IPS-20b (cell line): ENCODE results near the gene TGFBI.

ENCODE experiments used
- H3K27ac ChIP-seq: one replicate; pipeline ENCODE4 v1.5.1; 2013; ENCODE audit warnings: low read length
- H3K27me3 ChIP-seq: 2 replicates; pipeline ENCODE4 v1.6.1; 2013; ENCODE audit warnings: mild to moderate bottlenecking, low read length, inconsistent platforms; ENCODE audit not compliant: insufficient read depth
- H3K36me3 ChIP-seq: 2 replicates; pipeline ENCODE4 v1.6.1; 2013; ENCODE audit warnings: low read depth, mild to moderate bottlenecking, inconsistent platforms, low read length, moderate library complexity; ENCODE audit not compliant: insufficient read depth
- H3K4me1 ChIP-seq: 2 replicates; pipeline ENCODE4 v1.6.1; 2013; ENCODE audit warnings: mild to moderate bottlenecking, control low read depth, inconsistent platforms, low read length, moderate library complexity; ENCODE audit not compliant: insufficient read depth
- H3K4me3 ChIP-seq: 2 replicates; pipeline ENCODE4 v1.5.1; 2013; ENCODE audit warnings: mild to moderate bottlenecking, low read length, inconsistent platforms
- H3K9ac ChIP-seq: 2 replicates; pipeline ENCODE4 v1.6.1; 2013; ENCODE audit warnings: low read depth, mild to moderate bottlenecking, inconsistent platforms, low read length, moderate library complexity
- H3K9me3 ChIP-seq: 2 replicates; pipeline ENCODE4 v1.6.1; 2013; ENCODE audit warnings: mild to moderate bottlenecking, low read depth, low read length, inconsistent platforms; ENCODE audit not compliant: insufficient read depth

The TGFBI gene

GRCh38 chr5:136062366-136063274 is 33.8 kb downstream of the TGFBI start:
- Histone ChIP-seq H3K9ac (no peak overlapping the region), H3K27ac (no peak overlapping the region), H3K27me3 (no peaks in the 10 kb centered on the region), H3K4me3 (no peak overlapping the region), H3K36me3 (no peaks in the 10 kb centered on the region), H3K4me1 (peaks cover 6% of the 10 kb centered on the region; the same call in 1 of the 2 replicates), H3K9me3 (no peaks in the 10 kb centered on the region)

DNA sequence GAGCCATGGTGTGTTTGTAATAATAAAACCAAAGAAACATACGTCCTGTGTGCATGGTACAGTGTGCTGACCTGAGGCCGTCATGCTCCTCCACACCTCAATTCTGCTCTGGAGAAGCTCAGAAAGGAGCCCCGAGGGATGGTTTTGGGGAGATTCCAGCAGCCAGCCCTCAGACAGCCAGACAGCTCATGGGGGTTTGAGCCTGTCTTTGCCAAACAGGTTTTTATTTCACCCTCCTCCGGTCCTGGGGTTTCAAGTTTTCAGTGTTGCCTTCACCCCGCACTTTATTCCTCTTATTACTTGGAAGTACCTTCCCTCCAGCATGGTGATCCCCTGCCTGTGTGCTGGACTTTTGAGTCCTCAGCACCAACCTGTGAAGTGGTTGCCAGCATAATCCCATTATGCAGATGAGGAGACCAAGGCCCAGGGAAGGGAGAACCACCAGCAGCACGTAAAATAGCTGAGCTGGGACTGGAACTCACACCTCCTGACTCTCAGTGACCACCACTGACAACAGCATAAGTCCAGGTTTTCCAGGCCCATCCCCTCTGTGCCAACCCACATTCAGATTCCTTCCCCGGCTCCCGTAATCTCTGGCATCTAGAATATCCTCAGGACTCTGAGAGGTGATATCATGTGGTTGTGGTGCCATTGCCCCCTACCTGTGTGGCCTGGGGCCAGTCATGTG is 35.1 kb downstream of the TGFBI start:
- H3K27ac ChIP-seq: no peak overlapping the region
- no peak overlapping the region for H3K9ac ChIP-seq
- H3K36me3 ChIP-seq: no peaks in the 10 kb centered on the region
- no peak overlapping the region for H3K4me3 ChIP-seq
- H3K9me3 ChIP-seq: no peaks in the 10 kb centered on the region
- no peaks in the 10 kb centered on the region for H3K27me3 ChIP-seq
- H3K4me1 ChIP-seq: no peaks in the 10 kb centered on the region

GRCh38 chr5:136064510-136064909 is 35.7 kb downstream of the TGFBI start:
- no peak overlapping the region for H3K9ac ChIP-seq
- no peaks in the 10 kb centered on the region for H3K36me3 ChIP-seq
- no peaks in the 10 kb centered on the region for H3K4me1 ChIP-seq
- no peaks in the 10 kb centered on the region for H3K9me3 ChIP-seq
- no peak overlapping the region for H3K27ac ChIP-seq
- no peaks in the 10 kb centered on the region for H3K27me3 ChIP-seq
- H3K4me3 ChIP-seq: no peak overlapping the region

- Histone ChIP-seq H3K9me3 (no peaks in the 10 kb centered on the region), H3K27me3 (no peaks in the 10 kb centered on the region; the same call in 1 of the 2 replicates), H3K4me3 (no peak overlapping the region), H3K4me1 (no peaks in the 10 kb centered on the region), H3K36me3 (no peaks in the 10 kb centered on the region), H3K9ac (no peak overlapping the region), H3K27ac (no peak overlapping the region)
Measured at GRCh38 chr5:136065588-136065987, 36.8 kb downstream of the TGFBI start.

DNA sequence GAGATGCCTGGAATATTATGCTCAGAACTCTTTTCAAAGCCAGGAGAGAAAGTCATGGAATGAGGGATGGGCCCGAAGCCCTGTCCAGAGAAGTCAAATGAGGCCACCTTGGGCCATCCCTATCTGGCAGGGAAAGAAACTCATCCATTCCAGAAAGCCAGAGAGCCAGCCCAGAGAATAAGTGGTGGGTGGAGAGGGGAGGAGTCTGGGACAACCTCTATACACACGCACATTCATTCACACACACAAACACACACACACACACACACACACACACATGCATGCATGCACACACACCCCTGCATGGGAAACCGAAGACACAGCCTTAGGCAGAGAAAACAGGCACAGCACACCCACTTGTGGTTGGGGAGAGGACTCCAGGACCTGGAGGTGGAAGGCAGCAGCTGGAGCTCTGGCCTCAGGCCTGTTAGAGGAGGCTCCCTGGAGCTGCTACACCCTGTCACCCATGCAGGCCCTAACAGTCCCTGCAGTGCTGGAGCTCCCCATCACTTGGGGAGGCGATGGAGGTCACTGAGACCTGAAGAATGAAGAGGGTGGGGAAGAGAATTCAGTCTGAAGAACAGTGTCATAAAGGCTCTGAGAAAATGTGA is 38.0 kb downstream of the TGFBI start:
- no peak overlapping the region for H3K4me3 ChIP-seq
- H3K27ac ChIP-seq: no peak overlapping the region
- no peaks in the 10 kb centered on the region for H3K4me1 ChIP-seq
- no peaks in the 10 kb centered on the region for H3K9me3 ChIP-seq
- no peaks in the 10 kb centered on the region; the same call in 1 of the 2 replicates for H3K27me3 ChIP-seq
- no peak overlapping the region for H3K9ac ChIP-seq
- no peaks in the 10 kb centered on the region for H3K36me3 ChIP-seq

- H3K9ac ChIP-seq: no peak overlapping the region
Measured at GRCh38 chr5:136067422-136067821, 38.6 kb downstream of the TGFBI start.

GRCh38 chr5:136070486-136071285 is 41.9 kb downstream of the TGFBI start:
- no peaks in the 10 kb centered on the region; the same call in 1 of the 2 replicates for H3K27me3 ChIP-seq
- peaks cover 6% of the 10 kb centered on the region; the same call in 1 of the 2 replicates for H3K4me1 ChIP-seq
- H3K4me3 ChIP-seq: no peak overlapping the region
- no peaks in the 10 kb centered on the region; the same call in 1 of the 2 replicates for H3K9me3 ChIP-seq
- H3K36me3 ChIP-seq: no peaks in the 10 kb centered on the region
- no peak overlapping the region for H3K27ac ChIP-seq
- H3K9ac ChIP-seq: no peak overlapping the region

More at GRCh38 chr5:136067422-136067821, 38.6 kb downstream of the TGFBI start:
- H3K36me3 ChIP-seq: no peaks in the 10 kb centered on the region
- H3K27ac ChIP-seq: no peak overlapping the region
- no peaks in the 10 kb centered on the region; the same call in 1 of the 2 replicates for H3K27me3 ChIP-seq
- H3K4me1 ChIP-seq: no peaks in the 10 kb centered on the region
- H3K9me3 ChIP-seq: no peaks in the 10 kb centered on the region; the same call in 1 of the 2 replicates
- no peak overlapping the region for H3K4me3 ChIP-seq

DNA sequence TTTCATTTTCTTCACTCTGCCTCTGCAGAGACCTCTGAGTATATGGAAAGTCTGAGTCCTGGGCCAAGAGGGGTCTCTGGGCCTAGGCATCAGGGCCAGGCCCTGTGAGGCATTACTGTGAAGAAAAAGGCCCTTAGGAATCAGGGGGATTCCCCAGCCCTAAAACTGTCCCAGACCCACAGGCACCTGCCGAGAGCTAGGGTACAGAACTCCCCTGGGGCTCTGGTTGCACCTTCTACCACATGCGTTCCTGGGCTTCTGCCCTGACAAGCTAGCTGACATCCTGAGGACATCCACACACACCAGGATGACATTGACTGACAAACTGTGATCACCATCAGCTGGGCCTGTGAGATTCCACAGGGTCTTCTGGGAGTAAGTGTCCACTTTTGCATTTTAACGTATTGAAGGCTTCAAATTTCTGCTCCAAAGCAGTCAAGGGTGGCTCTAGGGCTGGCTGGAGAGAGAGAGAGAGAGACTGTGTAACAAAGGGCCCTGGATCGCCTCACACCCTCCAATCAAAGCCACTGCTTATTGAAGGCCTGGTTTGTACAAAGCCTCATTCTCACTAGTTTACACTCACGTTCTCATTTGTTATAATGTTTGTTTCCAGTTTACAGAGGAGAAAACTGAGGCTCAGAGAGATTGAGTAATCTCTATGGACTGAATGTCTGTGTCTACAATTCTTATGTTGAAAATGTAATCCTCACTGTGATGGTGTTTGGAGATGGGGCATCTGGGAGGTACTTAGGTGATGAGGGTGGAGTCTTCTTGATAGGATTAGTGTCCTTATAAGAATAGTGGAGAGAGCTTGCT is 45.1 kb downstream of the TGFBI start:
- H3K9ac ChIP-seq: no peak overlapping the region
- no peaks in the 10 kb centered on the region; the same call in 1 of the 2 replicates for H3K27me3 ChIP-seq
- H3K27ac ChIP-seq: no peak overlapping the region
- no peaks in the 10 kb centered on the region; the same call in 1 of the 2 replicates for H3K9me3 ChIP-seq
- peaks cover 6% of the 10 kb centered on the region; the same call in 1 of the 2 replicates for H3K4me1 ChIP-seq
- H3K4me3 ChIP-seq: no peak overlapping the region
- no peaks in the 10 kb centered on the region for H3K36me3 ChIP-seq

DNA sequence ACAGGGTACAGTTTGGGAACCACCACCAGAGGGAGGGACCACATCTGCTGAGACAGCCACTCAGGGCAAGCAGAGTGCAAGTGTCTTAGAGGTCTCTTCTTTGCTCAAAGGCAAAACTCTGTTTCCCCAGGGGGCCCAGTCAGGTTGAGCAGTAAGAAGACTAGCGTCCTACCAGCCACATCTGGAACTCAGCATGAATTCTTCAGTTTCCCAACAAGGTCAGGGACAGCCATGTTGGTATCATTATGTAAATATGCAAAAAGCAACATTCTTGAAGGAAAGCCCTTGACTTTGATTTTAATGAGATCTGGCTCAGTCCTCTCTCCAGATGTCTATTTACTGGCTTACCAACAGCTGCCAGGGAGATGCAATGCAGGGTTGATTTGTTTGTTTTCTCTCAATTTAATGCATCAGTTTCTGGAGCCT is 46.7 kb downstream of the TGFBI start:
- H3K9ac ChIP-seq: no peak overlapping the region

GRCh38 chr5:136076067-136076466 is 47.3 kb downstream of the TGFBI start:
- Histone ChIP-seq H3K9me3 (no peaks in the 10 kb centered on the region; the same call in 1 of the 2 replicates), H3K4me3 (no peak overlapping the region), H3K4me1 (peaks cover 6% of the 10 kb centered on the region; the same call in 1 of the 2 replicates), H3K27ac (no peak overlapping the region), H3K9ac (no peak overlapping the region), H3K36me3 (no peaks in the 10 kb centered on the region), H3K27me3 (no peaks in the 10 kb centered on the region)

More for the DNA sequence above, 46.7 kb downstream of the TGFBI start:
- Histone ChIP-seq H3K4me3 (no peak overlapping the region), H3K4me1 (peaks cover 6% of the 10 kb centered on the region; the same call in 1 of the 2 replicates), H3K9me3 (no peaks in the 10 kb centered on the region; the same call in 1 of the 2 replicates), H3K27ac (no peak overlapping the region), H3K27me3 (no peaks in the 10 kb centered on the region), H3K36me3 (no peaks in the 10 kb centered on the region)
